ENCODE results near the gene CERS5.

Gene CERS5

GRCh38 chr12:50167049-50167828, at the start of gene CERS5:
CERS5 (minus strand) TSS chr12:50167369; CDS start chr12:50167297, 72 bp downstream.
- peak; percentile 97 for FAIRE-seq

- FAIRE-seq: no peak
These were observed 47.9 kb upstream of the CERS5 start for GRCh38 chr12:50215033-50215432.

- FAIRE-seq: no peak
These were observed 46.8 kb upstream of the CERS5 start for GRCh38 chr12:50214018-50214417.

- FAIRE-seq: no peak
These were observed 46.3 kb upstream of the CERS5 start for GRCh38 chr12:50213439-50213838.

- no peak for FAIRE-seq
These were observed 44.9 kb upstream of the CERS5 start for GRCh38 chr12:50212071-50212467.

GRCh38 chr12:50211392-50212070, 44.4 kb upstream of the CERS5 start:
- no peak for FAIRE-seq

GRCh38 chr12:50207424-50207823, 40.3 kb upstream of the CERS5 start:
- FAIRE-seq: no peak

- FAIRE-seq: no peak
These were observed 38.5 kb upstream of the CERS5 start for GRCh38 chr12:50205648-50206047.

GRCh38 chr12:50203691-50204090, 36.5 kb upstream of the CERS5 start:
- no peak for FAIRE-seq

GRCh38 chr12:50201987-50202521, 34.9 kb upstream of the CERS5 start:
- peak; percentile 91 for FAIRE-seq

GRCh38 chr12:50200552-50201273, 33.5 kb upstream of the CERS5 start:
- no peak for FAIRE-seq

GRCh38 chr12:50198829-50199228, 31.7 kb upstream of the CERS5 start:
- no peak for FAIRE-seq

- FAIRE-seq: no peak
These were observed 30.1 kb upstream of the CERS5 start for GRCh38 chr12:50197297-50197727.

GRCh38 chr12:50196537-50196936, 29.4 kb upstream of the CERS5 start:
- FAIRE-seq: no peak

- no peak for FAIRE-seq
These were observed 28.7 kb upstream of the CERS5 start for GRCh38 chr12:50195832-50196231.

- FAIRE-seq: no peak
These were observed 25.7 kb upstream of the CERS5 start for GRCh38 chr12:50192908-50193307.

GRCh38 chr12:50192236-50192635, 25.1 kb upstream of the CERS5 start:
- FAIRE-seq: no peak

- no peak for FAIRE-seq
These were observed 23.7 kb upstream of the CERS5 start for GRCh38 chr12:50190859-50191258.

GRCh38 chr12:50188875-50189575, 21.9 kb upstream of the CERS5 start:
- no peak for FAIRE-seq

GRCh38 chr12:50188241-50188781, 21.1 kb upstream of the CERS5 start:
- FAIRE-seq: no peak

- FAIRE-seq: no peak
These were observed 20.1 kb upstream of the CERS5 start for GRCh38 chr12:50187084-50187900.

- FAIRE-seq: no peak
These were observed 19.5 kb upstream of the CERS5 start for GRCh38 chr12:50186681-50187080.
